ENCODE results near the gene DPYD. TPM values are rescaled to one million over a fixed set of nuclear protein-coding genes. Genes with fewer than 3 reads are reported as not detected.

The DPYD gene
- total RNA-seq, 1 donor from 2014 or later, result 5.9 TPM

DNA sequence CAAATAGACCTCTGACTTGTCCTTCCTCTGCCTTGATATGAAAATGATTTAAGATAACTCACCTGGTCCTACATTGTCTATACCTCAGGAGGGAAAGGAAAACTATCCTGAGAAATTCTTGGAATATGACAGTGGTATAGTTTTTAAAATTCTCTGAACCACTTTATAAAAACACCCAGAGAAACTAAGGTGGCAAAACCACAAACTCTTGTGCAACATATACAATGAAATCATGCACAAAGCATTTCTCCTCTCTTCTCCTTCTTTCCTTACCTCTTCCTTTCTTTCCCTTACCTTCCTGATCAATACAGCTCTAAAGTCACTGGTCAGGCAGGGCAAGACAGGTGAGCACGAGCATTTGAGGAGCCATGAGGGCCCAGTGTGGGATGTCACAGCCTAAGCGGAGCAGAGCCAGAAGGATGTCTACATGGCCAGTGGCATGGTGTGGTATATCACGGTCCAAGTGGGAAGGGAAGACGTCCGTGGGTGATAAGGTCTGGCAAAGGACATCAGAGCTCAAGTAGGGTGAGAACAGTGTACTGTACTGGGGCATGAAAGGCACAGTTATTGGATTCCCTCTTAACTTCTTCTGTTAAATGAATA, 543.3 kb downstream of the DPYD start:
- TF ChIP-seq, protein P1, sequence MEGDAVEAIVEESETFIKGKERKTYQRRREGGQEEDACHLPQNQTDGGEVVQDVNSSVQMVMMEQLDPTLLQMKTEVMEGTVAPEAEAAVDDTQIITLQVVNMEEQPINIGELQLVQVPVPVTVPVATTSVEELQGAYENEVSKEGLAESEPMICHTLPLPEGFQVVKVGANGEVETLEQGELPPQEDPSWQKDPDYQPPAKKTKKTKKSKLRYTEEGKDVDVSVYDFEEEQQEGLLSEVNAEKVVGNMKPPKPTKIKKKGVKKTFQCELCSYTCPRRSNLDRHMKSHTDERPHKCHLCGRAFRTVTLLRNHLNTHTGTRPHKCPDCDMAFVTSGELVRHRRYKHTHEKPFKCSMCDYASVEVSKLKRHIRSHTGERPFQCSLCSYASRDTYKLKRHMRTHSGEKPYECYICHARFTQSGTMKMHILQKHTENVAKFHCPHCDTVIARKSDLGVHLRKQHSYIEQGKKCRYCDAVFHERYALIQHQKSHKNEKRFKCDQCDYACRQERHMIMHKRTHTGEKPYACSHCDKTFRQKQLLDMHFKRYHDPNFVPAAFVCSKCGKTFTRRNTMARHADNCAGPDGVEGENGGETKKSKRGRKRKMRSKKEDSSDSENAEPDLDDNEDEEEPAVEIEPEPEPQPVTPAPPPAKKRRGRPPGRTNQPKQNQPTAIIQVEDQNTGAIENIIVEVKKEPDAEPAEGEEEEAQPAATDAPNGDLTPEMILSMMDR (conservative IDR thresholded peaks at IDR 0.05), result no peak
- Mint-ChIP-seq H3K27ac (ENCODE audit: unreplicated experiment) (no peak overlapping the region), H3K9me3 (peaks cover 3% of the 10 kb centered on the region), H3K27me3 (ENCODE audit: low read depth) (no peaks in the 10 kb centered on the region), H3K4me1 (peaks cover 9% of the 10 kb centered on the region), H3K4me3 (no peak overlapping the region), H3K36me3 (ENCODE audit: low read depth) (no peaks in the 10 kb centered on the region)
- no peak for DNase-seq (ENCODE audit: low read depth, low spot score)

DNA sequence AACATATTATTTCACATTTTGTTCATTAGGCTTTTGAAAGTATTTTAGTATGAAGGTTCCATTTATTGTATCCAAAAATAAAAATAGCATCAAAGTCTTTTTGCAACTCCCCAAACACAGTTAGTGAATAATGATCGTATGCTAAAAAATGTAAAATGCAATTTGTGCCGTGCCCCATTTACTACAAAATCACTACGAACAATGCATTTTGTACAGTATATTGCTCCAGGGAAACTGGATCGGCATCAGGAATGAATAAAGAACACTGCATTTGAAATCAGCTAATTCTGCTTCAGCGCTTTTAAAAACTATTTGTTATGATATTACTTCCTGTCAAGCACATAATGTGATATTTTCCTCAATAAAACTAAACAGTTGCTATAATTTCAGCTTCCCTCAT, 547.8 kb downstream of the DPYD start:
- Mint-ChIP-seq H3K27me3 (ENCODE audit: low read depth) (no peaks in the 10 kb centered on the region), H3K4me1 (no peaks in the 10 kb centered on the region), H3K27ac (ENCODE audit: unreplicated experiment) (no peak overlapping the region), H3K4me3 (no peak overlapping the region), H3K36me3 (ENCODE audit: low read depth) (no peaks in the 10 kb centered on the region), H3K9me3 (no peaks in the 10 kb centered on the region)
- no peak for DNase-seq (ENCODE audit: low read depth, low spot score)
- TF ChIP-seq, protein P1 (conservative IDR thresholded peaks at IDR 0.05), result no peak

DNA sequence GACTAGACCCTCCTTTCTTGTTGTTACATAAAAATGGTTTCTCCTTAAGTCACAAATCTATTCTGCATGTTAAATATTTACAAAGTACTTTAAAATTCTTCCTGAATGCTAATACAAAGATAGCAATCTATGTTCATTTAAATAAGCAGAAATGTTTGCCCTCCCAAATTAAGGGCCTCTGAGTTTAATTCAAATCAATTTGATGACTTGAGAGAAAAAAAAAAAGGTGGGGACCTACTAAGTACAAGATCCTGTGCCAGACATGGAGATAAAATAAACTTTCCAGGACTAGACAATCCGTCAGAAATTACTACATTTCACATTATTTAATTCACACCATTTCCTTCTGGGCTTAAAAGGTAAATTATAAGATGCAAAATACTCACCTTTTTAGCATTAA, 548.3 kb downstream of the DPYD start:
- Mint-ChIP-seq H3K36me3 (ENCODE audit: low read depth) (no peaks in the 10 kb centered on the region), H3K27ac (ENCODE audit: unreplicated experiment) (no peak overlapping the region), H3K4me3 (no peak overlapping the region), H3K27me3 (ENCODE audit: low read depth) (no peaks in the 10 kb centered on the region), H3K4me1 (no peaks in the 10 kb centered on the region), H3K9me3 (no peaks in the 10 kb centered on the region)
- TF ChIP-seq, protein P1 (conservative IDR thresholded peaks at IDR 0.05), result no peak
- DNase-seq (ENCODE audit: low read depth, low spot score), result no peak

DNA sequence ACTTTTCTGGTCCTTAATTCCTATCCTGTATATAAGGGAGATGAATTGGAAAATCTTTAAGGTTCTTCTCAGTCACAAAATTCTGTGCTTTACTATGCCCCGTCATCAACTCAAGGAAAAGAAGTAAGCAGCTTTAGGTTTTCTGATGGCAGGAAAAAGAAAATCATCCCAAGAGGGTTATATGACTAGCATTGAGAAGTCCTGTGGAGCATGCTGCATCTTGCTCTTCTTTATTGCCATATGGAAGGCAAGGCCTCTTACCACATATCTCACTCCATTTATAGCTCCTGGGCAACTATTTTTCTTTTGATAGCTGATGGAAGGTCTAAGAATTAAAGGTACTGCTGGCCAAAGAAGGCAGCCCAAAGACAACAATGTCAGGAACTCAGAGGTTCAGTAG, 552.5 kb downstream of the DPYD start:
- Mint-ChIP-seq H3K36me3 (ENCODE audit: low read depth) (no peaks in the 10 kb centered on the region), H3K9me3 (no peaks in the 10 kb centered on the region), H3K4me1 (no peaks in the 10 kb centered on the region), H3K4me3 (no peak overlapping the region), H3K27me3 (ENCODE audit: low read depth) (no peaks in the 10 kb centered on the region), H3K27ac (ENCODE audit: unreplicated experiment) (no peak overlapping the region)
- no peak for DNase-seq (ENCODE audit: low read depth, low spot score)
- TF ChIP-seq, protein P1 (conservative IDR thresholded peaks at IDR 0.05), result no peak

DNA sequence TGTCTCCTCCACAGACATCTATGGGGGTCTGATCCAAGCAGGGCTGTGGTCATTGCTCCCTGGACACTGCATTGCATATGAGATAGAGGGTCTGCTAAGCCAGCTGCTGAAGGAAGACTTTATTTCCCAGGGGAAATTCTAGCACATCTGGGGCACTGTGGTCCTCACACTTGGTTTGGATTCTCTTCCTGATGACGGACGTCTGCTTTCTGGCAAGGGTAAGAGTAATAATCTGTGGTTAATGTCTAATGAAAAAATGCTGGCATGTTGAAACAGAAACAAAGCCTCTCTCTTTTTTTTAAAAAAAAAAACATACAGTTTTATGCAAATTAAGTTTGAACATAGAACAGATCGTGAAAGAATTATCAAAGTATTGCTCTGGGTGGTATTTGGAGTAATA, 553.9 kb downstream of the DPYD start:
- no peak for DNase-seq (ENCODE audit: low read depth, low spot score)
- H3K4me3 Mint-ChIP-seq, result no peak overlapping the region
- no peaks in the 10 kb centered on the region for H3K36me3 Mint-ChIP-seq (ENCODE audit: low read depth)
- no peaks in the 10 kb centered on the region for H3K27me3 Mint-ChIP-seq (ENCODE audit: low read depth)
- TF ChIP-seq, protein P1 (conservative IDR thresholded peaks at IDR 0.05), result no peak
- no peaks in the 10 kb centered on the region for H3K4me1 Mint-ChIP-seq
- no peaks in the 10 kb centered on the region for H3K9me3 Mint-ChIP-seq
- H3K27ac Mint-ChIP-seq (ENCODE audit: unreplicated experiment), result no peak overlapping the region
